IMR-90 (cell line): ENCODE data around the gene FBXL13. TPM values are rescaled to one million over a fixed set of nuclear protein-coding genes. Genes with fewer than 3 reads are reported as not detected.

Experiments
- ATAC-seq: fragments of 200-7000 bp; cut with Tn5 transposase; 2 replicates; pipeline ENCODE4 v1.9.1; 2020; ENCODE audit warnings: low read depth, mild to moderate bottlenecking, moderate library complexity
- BruUV-seq: library from RNA; stranded (reverse); fragments of 400-500 nt; replicated peaks from 2 replicates; lab custom pipeline; 2021; lab: Mats Ljungman, UMichigan
- CTCF ChIA-PET: fragments of 300-600 bp; formaldehyde crosslinking; extraction: SDS; loops from one replicate; lab custom pipeline; 2021; ENCODE audit warnings: antibody characterized with exemption; lab: Yijun Ruan, JAX
- POLR2A ChIA-PET: fragments of 300-600 bp; sonication (Branson Sonifier 250); formaldehyde crosslinking; loops from one replicate; lab custom pipeline; 2022; ENCODE audit warnings: antibody characterized with exemption; ENCODE audit not compliant: unreplicated experiment; lab: Charles Lee
- DNase-seq: peaks from one replicate; pipeline ENCODE4 v3.0.0; 2013
- H2AFZ ChIP-seq: replicated peaks from 2 replicates; pipeline ENCODE3; 2013; ENCODE audit warnings: low read length, mild to moderate bottlenecking; ENCODE audit not compliant: poor library complexity
- H2AK5ac ChIP-seq: 2 replicates; pipeline ENCODE4 v1.6.1; 2013; ENCODE audit warnings: low read depth, low read length, inconsistent platforms
- H2AK9ac ChIP-seq: replicated peaks from 2 replicates; pipeline ENCODE3; 2013; ENCODE audit warnings: mild to moderate bottlenecking, low read depth, low read length, moderate library complexity; ENCODE audit not compliant: poor library complexity
- H2BK120ac ChIP-seq: 2 replicates; pipeline ENCODE4 v1.6.1; 2013; ENCODE audit warnings: low read depth, low read length, inconsistent platforms
- H2BK15ac ChIP-seq: 3 replicates; pipeline ENCODE4 v1.6.1; 2013; ENCODE audit warnings: low read depth, low read length, inconsistent platforms
- H2BK20ac ChIP-seq: 2 replicates; pipeline ENCODE4 v1.6.1; 2013; ENCODE audit warnings: low read depth, mild to moderate bottlenecking, inconsistent platforms, low read length, moderate library complexity
- H2BK5ac ChIP-seq: 2 replicates; pipeline ENCODE4 v1.6.1; 2013; ENCODE audit warnings: mild to moderate bottlenecking, low read depth, low read length, inconsistent platforms; ENCODE audit not compliant: poor library complexity, severe bottlenecking
- H3K14ac ChIP-seq: replicated peaks from 2 replicates; pipeline ENCODE4 v1.6.1; 2013; ENCODE audit warnings: low read depth, low read length, inconsistent platforms
- H3K18ac ChIP-seq: 2 replicates; pipeline ENCODE4 v1.6.1; 2013; ENCODE audit warnings: low read depth, low read length, control low read depth
- H3K23ac ChIP-seq: 2 replicates; pipeline ENCODE4 v1.6.1; 2013; ENCODE audit warnings: low read depth, low read length, inconsistent platforms
- H3K27ac ChIP-seq: 2 replicates; pipeline ENCODE4 v1.5.1; 2013; ENCODE audit warnings: mild to moderate bottlenecking, control low read depth, low read length; ENCODE audit not compliant: insufficient read depth
- H3K27me3 ChIP-seq: 2 replicates; pipeline ENCODE4 v1.6.1; 2013; ENCODE audit warnings: low read length; ENCODE audit not compliant: control insufficient read depth, insufficient read depth
- H3K36me3 ChIP-seq: 2 replicates; pipeline ENCODE4 v1.6.1; 2013; ENCODE audit warnings: low read length, mixed read lengths; ENCODE audit not compliant: control insufficient read depth, insufficient read depth
- H3K4ac ChIP-seq: 2 replicates; pipeline ENCODE4 v1.6.1; 2013; ENCODE audit warnings: low read depth, low read length, inconsistent platforms
- H3K4me1 ChIP-seq: 2 replicates; pipeline ENCODE4 v1.6.1; 2013; ENCODE audit warnings: low read length, mixed read lengths; ENCODE audit not compliant: control insufficient read depth, insufficient read depth
- H3K4me2 ChIP-seq: 2 replicates; pipeline ENCODE4 v1.6.1; 2013; ENCODE audit warnings: low read depth, mild to moderate bottlenecking, control low read depth, low read length, moderate library complexity
- H3K4me3 ChIP-seq: 2 replicates; pipeline ENCODE4 v1.5.1; 2013; ENCODE audit warnings: low read depth, mild to moderate bottlenecking, control low read depth, low read length, moderate library complexity; ENCODE audit not compliant: insufficient read depth
- H3K56ac ChIP-seq: 2 replicates; pipeline ENCODE4 v1.6.1; 2013; ENCODE audit warnings: low read length, inconsistent platforms; ENCODE audit not compliant: insufficient read depth; ENCODE audit errors: extremely low read depth
- H3K79me1 ChIP-seq, 2 experiments: 2 replicates each; pipeline ENCODE4 v1.6.1; 2013; ENCODE audit warnings: low read length in 2 of 2, inconsistent platforms in 1 of 2, low read depth in 1 of 2
- H3K9ac ChIP-seq: 2 replicates; pipeline ENCODE4 v1.6.1; 2013; ENCODE audit warnings: low read depth, low read length, control low read depth
- H3K9me1 ChIP-seq: 2 replicates; pipeline ENCODE4 v1.6.1; 2013; ENCODE audit warnings: low read length, inconsistent platforms; ENCODE audit not compliant: insufficient read depth
- H3K9me3 ChIP-seq: 2 replicates; pipeline ENCODE4 v1.6.1; 2013; ENCODE audit warnings: low read length; ENCODE audit not compliant: control insufficient read depth, insufficient read depth
- H4K20me1 ChIP-seq: 2 replicates; pipeline ENCODE4 v1.6.1; 2013; ENCODE audit warnings: low read length, inconsistent platforms; ENCODE audit not compliant: insufficient read depth
- H4K5ac ChIP-seq: 2 replicates; pipeline ENCODE4 v1.6.1; 2013; ENCODE audit warnings: mild to moderate bottlenecking, low read depth, low read length, control low read depth
- H4K8ac ChIP-seq, 2 experiments: 2 replicates each; pipeline ENCODE4 v1.6.1; 2013; ENCODE audit warnings: low read depth in 2 of 2, low read length in 2 of 2, control low read depth in 1 of 2, inconsistent platforms in 1 of 2
- H4K91ac ChIP-seq: 2 replicates; pipeline ENCODE4 v1.6.1; 2013; ENCODE audit warnings: low read depth, low read length, inconsistent platforms; ENCODE audit not compliant: insufficient read depth
- BHLHE40 ChIP-seq: fragments of 150-350 bp; IDR thresholded peaks from 2 replicates; pipeline ENCODE4 v1.6.1; 2016; ENCODE audit warnings: mild to moderate bottlenecking, low read depth, low read length
- CEBPB ChIP-seq: IDR thresholded peaks from 2 replicates; pipeline ENCODE4 v1.6.1; 2012; ENCODE audit warnings: low read depth, low read length, improper control_type of control experiment
- CHD1 ChIP-seq: IDR thresholded peaks from 2 replicates; pipeline ENCODE4 v1.6.1; 2012; ENCODE audit warnings: low read depth, low read length, improper control_type of control experiment
- CTCF ChIP-seq: conservative IDR thresholded peaks from 2 replicates; pipeline ENCODE4 v1.5.1; 2012; ENCODE audit warnings: mild to moderate bottlenecking, low read depth, low read length, improper control_type of control experiment
- FOS ChIP-seq: fragments of 150-350 bp; IDR thresholded peaks from 2 replicates; pipeline ENCODE4 v1.6.1; 2016; ENCODE audit warnings: low read depth, low read length
- MAFK ChIP-seq: IDR thresholded peaks from 2 replicates; pipeline ENCODE4 v1.6.1; 2012; ENCODE audit warnings: low read depth, low read length, improper control_type of control experiment
- MAZ ChIP-seq: IDR thresholded peaks from 2 replicates; pipeline ENCODE4 v1.6.1; 2012; ENCODE audit warnings: low read depth, mild to moderate bottlenecking, low read length, improper control_type of control experiment, moderate library complexity, borderline replicate concordance
- MXI1 ChIP-seq: IDR thresholded peaks from 2 replicates; pipeline ENCODE4 v1.6.1; 2012; ENCODE audit warnings: low read depth, mild to moderate bottlenecking, low read length, moderate library complexity, borderline replicate concordance
- NFE2L2 ChIP-seq: fragments of 150-350 bp; IDR thresholded peaks from 2 replicates; pipeline ENCODE4 v1.6.1; 2016; ENCODE audit warnings: low read depth, mild to moderate bottlenecking, low read length
- POLR2A ChIP-seq: IDR thresholded peaks from 2 replicates; pipeline ENCODE4 v1.6.1; 2012; ENCODE audit warnings: mild to moderate bottlenecking, low read depth, low read length
- RAD21 ChIP-seq: IDR thresholded peaks from 2 replicates; pipeline ENCODE4 v1.6.1; 2012; ENCODE audit warnings: low read length, improper control_type of control experiment
- RCOR1 ChIP-seq: IDR thresholded peaks from 2 replicates; pipeline ENCODE4 v1.6.1; 2012; ENCODE audit warnings: mild to moderate bottlenecking, low read length, improper control_type of control experiment; ENCODE audit not compliant: insufficient replicate concordance
- RFX5 ChIP-seq: IDR thresholded peaks from 2 replicates; pipeline ENCODE4 v1.8.0; 2012; ENCODE audit warnings: low read depth, mild to moderate bottlenecking, low read length, moderate library complexity
- SMC3 ChIP-seq: fragments of 150-350 bp; IDR thresholded peaks from 2 replicates; pipeline ENCODE4 v1.6.1; 2016; ENCODE audit warnings: low read depth, mild to moderate bottlenecking, antibody characterized with exemption, low read length, moderate library complexity
- WGBS, 2 experiments: methylation state at CpG; one replicate each; pipeline versions ENCODE4 v1.1.5 to v1.1.7; 2013; ENCODE audit warnings: missing lambda C conversion rate in 2 of 2; ENCODE audit not compliant: insufficient read length in 1 of 2; ENCODE audit errors: extremely low coverage in 2 of 2; 5-methylcytosine and 5-hydroxymethylcytosine counted together
- dilution Hi-C: fragments of 300-500 bp; cut with HindIII; formaldehyde crosslinking; loops from one replicate; pipeline ENCODE4 v1.14.3; 2018; ENCODE audit warnings: low sequenced_read_pairs; ENCODE audit not compliant: unreplicated experiment
- in situ Hi-C: fragments of 300-500 bp; cut with MboI; formaldehyde crosslinking; loops from 3 replicates; pipeline ENCODE4 v1.14.3; 2019; ENCODE audit warnings: low sequenced_read_pairs, inconsistent platforms, mixed read lengths
- intact Hi-C: fragments of 100-400 bp; cut with micrococcal nuclease; formaldehyde crosslinking; loops from 2 replicates; pipeline ENCODE4 v1.10.0; 2022
- polyA plus RNA-seq, 3 experiments: library from polyadenylated mRNA; depleted of rRNA; stranded (reverse); fragments of >200 nt; gene quantifications; 2 replicates each; pipeline ENCODE4 v1.2.3, GENCODE V29; 2012; ENCODE audit warnings: low replicate concordance in 1 of 3
- total RNA-seq: library from RNA; depleted of rRNA; stranded (reverse); fragments of >200 nt; gene quantifications from 2 replicates; pipeline ENCODE4 v1.2.3, GENCODE V29; 2012
- TF ChIP-seq, protein P1 (sequence below): fragments of 150-350 bp; IDR thresholded peaks from 2 replicates; pipeline ENCODE4 v1.6.1; 2017; ENCODE audit warnings: mild to moderate bottlenecking, antibody characterized with exemption, low read length, low read depth

FBXL13 gene
- total and polyA plus RNA-seq, 2 of the 4 experiments (the other 2 are of a cell fraction) = 0.24 to 0.36 TPM

GRCh38 chr7:102875700-102876295 is 198.8 kb downstream of the FBXL13 start:
- peak overlapping the region; percentile 86; the same call in 1 of the 2 replicates for H3K18ac ChIP-seq
- H2BK5ac ChIP-seq = peak overlapping the region; percentile 96
- dilution Hi-C loops (no loop called here), in situ Hi-C loops (no loop called here), intact Hi-C loops (no loop called here)
- H4K91ac ChIP-seq = peak overlapping the region; percentile 98
- peak overlapping the region; percentile 99 for H3K4ac ChIP-seq
- H3K23ac ChIP-seq = peak overlapping the region; percentile 89
- no TSS peak for BruUV-seq
- peak overlapping the region; percentile 12; the same call in 1 of the 2 replicates for H3K4me2 ChIP-seq
- DNase-seq (peak; percentile 100), ATAC-seq (peak; percentile 82)
- H4K5ac ChIP-seq = peak overlapping the region; percentile 63; the same call in 1 of the 2 replicates
- H2AFZ ChIP-seq = peak overlapping the region; percentile 59
- POLR2A ChIA-PET = interaction anchor here (0.5 to 0.8 kb wide), 3 partner anchors 37 to 186 kb away, joined by 3 to 12 read pairs (median 3); partner anchors contain the start of gene LRRC17
- H3K9ac ChIP-seq = no peak overlapping the region
- H3K56ac ChIP-seq = peak overlapping the region; percentile 86
- H3K9me1 ChIP-seq = peaks cover 22% of the 10 kb centered on the region
- H3K79me1 ChIP-seq = peaks cover 0 to 13% of the 10 kb centered on the region in 2 experiments; a peak in 2 of 4 replicates
- peak overlapping the region; percentile 97 for H2BK15ac ChIP-seq
- peak overlapping the region; percentile 99 for H2BK20ac ChIP-seq
- no CpG with 5 or more reads among the region's 3 CpGs for WGBS, 2 experiments
- no peaks in the 10 kb centered on the region for H4K20me1 ChIP-seq
- CTCF ChIA-PET = no interaction called here
- peak overlapping the region; percentile 99 for H2AK5ac ChIP-seq
- H3K4me1 ChIP-seq = peaks cover 28% of the 10 kb centered on the region
- peak overlapping the region; percentile 100 for H2BK120ac ChIP-seq
- H2AK9ac ChIP-seq = peak overlapping the region; percentile 77
- peak overlapping the region; percentile 52 for H3K27ac ChIP-seq
- no peak overlapping the region for H3K4me3 ChIP-seq
- peak overlapping the region; percentile 94 for H3K14ac ChIP-seq
- no peaks in the 10 kb centered on the region for H3K9me3 ChIP-seq
- no peaks in the 10 kb centered on the region for H3K36me3 ChIP-seq
- peak overlapping the region; percentile 57 to 97 for H4K8ac ChIP-seq
- H3K27me3 ChIP-seq = no peaks in the 10 kb centered on the region
- no peak; the same call in 1 of the 2 replicates for TF ChIP-seq SMC3
- TF ChIP-seq BHLHE40 = peak; percentile 85
- TF ChIP-seq RFX5 = no peak
- TF ChIP-seq MXI1 = no peak
- TF ChIP-seq RCOR1 = peak; percentile 96
- peak; percentile 55; the same call in 1 of the 2 replicates for TF ChIP-seq NFE2L2
- 0 out of 2 replicates have a peak, but pooled peaks have one; percentile 58 for TF ChIP-seq POLR2A
- TF ChIP-seq RAD21 = peak; percentile 9; the same call in 1 of the 2 replicates
- TF ChIP-seq CEBPB = peak; percentile 92
- TF ChIP-seq MAZ = peak; percentile 34; the same call in 1 of the 2 replicates
- TF ChIP-seq, protein P1, sequence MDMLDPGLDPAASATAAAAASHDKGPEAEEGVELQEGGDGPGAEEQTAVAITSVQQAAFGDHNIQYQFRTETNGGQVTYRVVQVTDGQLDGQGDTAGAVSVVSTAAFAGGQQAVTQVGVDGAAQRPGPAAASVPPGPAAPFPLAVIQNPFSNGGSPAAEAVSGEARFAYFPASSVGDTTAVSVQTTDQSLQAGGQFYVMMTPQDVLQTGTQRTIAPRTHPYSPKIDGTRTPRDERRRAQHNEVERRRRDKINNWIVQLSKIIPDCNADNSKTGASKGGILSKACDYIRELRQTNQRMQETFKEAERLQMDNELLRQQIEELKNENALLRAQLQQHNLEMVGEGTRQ = no peak
- no peak for TF ChIP-seq CHD1
- TF ChIP-seq CTCF = 0 out of 2 replicates have a peak, but pooled peaks have one; percentile 16
- TF ChIP-seq FOS = peak; percentile 100
- peak; percentile 50; the same call in 1 of the 2 replicates for TF ChIP-seq MAFK
